A549 (cell line): ENCODE measurements around the gene DHX34. TPM values are rescaled to one million over a fixed set of nuclear protein-coding genes. Genes with fewer than 3 reads are reported as not detected.

ENCODE experiments used
- ATAC-seq, 2 experiments: fragments of 200-7000 bp in 1 of 2; fragments of >200 bp in 1 of 2; cut with Nextera tagmentation in 1 of 2; cut with Tn5 transposase in 1 of 2; 3 replicates each; pipeline versions ENCODE4 v1.8.0 to v1.9.1; 2018 to 2020; ENCODE audit warnings: mild to moderate bottlenecking in 1 of 2, moderate library complexity in 1 of 2
- CTCF ChIA-PET: fragments of 300-600 bp; sonication (Branson Sonifier 250); formaldehyde crosslinking; extraction: SDS; loops from one replicate; lab custom pipeline; 2021; ENCODE audit warnings: antibody characterized with exemption, inconsistent platforms; lab: Yijun Ruan, JAX
- POLR2A ChIA-PET: fragments of 350-600 bp; formaldehyde crosslinking; extraction: SDS; loops from one replicate; lab custom pipeline; 2021; ENCODE audit warnings: antibody characterized with exemption, inconsistent platforms; lab: Yijun Ruan, JAX
- DNase-seq, 2 experiments: peaks; one replicate each; pipeline versions ENCODE4 v3.0.0 to v3.0.0-alpha.2; 2011 to 2016; ENCODE audit warnings: low read depth in 1 of 2, low spot score in 1 of 2
- FAIRE-seq: peaks from 2 replicates; lab custom pipeline; 2011; peaks lifted over from hg19 to GRCh38; lab: Jason Lieb, UNC
- H3K27ac ChIP-seq, 2 experiments: fragments of >200 bp; sonication (Bioruptor Twin); formaldehyde crosslinking; 3 replicates each; pipeline ENCODE4 v1.5.1; 2016 to 2017
- H3K4me1 ChIP-seq: fragments of >200 bp; sonication (Bioruptor Twin); formaldehyde crosslinking; 3 replicates; pipeline ENCODE4 v1.6.1; 2016
- H3K4me2 ChIP-seq: fragments of >200 bp; sonication (Bioruptor Twin); formaldehyde crosslinking; 3 replicates; pipeline ENCODE4 v1.6.1; 2016
- H3K4me3 ChIP-seq: fragments of >200 bp; sonication (Bioruptor Twin); formaldehyde crosslinking; 3 replicates; pipeline ENCODE4 v1.5.1; 2016
- H3K9me3 ChIP-seq: fragments of >200 bp; sonication (Bioruptor Twin); formaldehyde crosslinking; 3 replicates; pipeline ENCODE4 v1.6.1; 2016
- ATOH8 ChIP-seq: fragments of 250-450 bp; sonication (Bioruptor Pico); IDR thresholded peaks from 2 replicates; pipeline ENCODE4 v1.5.0; 2020; ENCODE audit warnings: low read depth, mild to moderate bottlenecking, moderate library complexity
- BHLHE40 ChIP-seq: IDR thresholded peaks from 2 replicates; pipeline ENCODE4 v1.6.1; 2012; ENCODE audit warnings: low read depth, low read length, inconsistent platforms
- CBX2 ChIP-seq: fragments of 200-600 bp; sonication (generic); IDR thresholded peaks from 2 replicates; pipeline ENCODE4 v1.6.1; 2016; ENCODE audit warnings: low read depth, mild to moderate bottlenecking, borderline replicate concordance
- CTCF ChIP-seq: fragments of >200 bp; sonication (Bioruptor Twin); formaldehyde crosslinking; IDR thresholded peaks from 3 replicates; pipeline ENCODE4 v1.5.1; 2016
- EP300 ChIP-seq, 2 experiments: fragments of >200 bp; sonication (Bioruptor Twin); formaldehyde crosslinking; IDR thresholded peaks; 2 replicates in 1 of 2; 3 replicates in 1 of 2; pipeline ENCODE4 v1.6.1; 2016 to 2017
- FOSB ChIP-seq: fragments of 250-450 bp; sonication (Bioruptor Pico); IDR thresholded peaks from 2 replicates; pipeline ENCODE4 v1.5.0; 2020; ENCODE audit warnings: mild to moderate bottlenecking, moderate library complexity
- HES2 ChIP-seq: fragments of >200 bp; sonication (Bioruptor Twin); formaldehyde crosslinking; IDR thresholded peaks from 2 replicates; pipeline ENCODE4 v1.6.1; 2016
- HEYL ChIP-seq: fragments of 250-450 bp; sonication (Bioruptor Pico); IDR thresholded peaks from 2 replicates; pipeline ENCODE4 v1.8.0; 2021; ENCODE audit warnings: mild to moderate bottlenecking, moderate library complexity
- HOXB5 ChIP-seq: fragments of 250-450 bp; sonication (Bioruptor Pico); IDR thresholded peaks from 2 replicates; pipeline ENCODE4 v1.5.0; 2020; ENCODE audit warnings: mild to moderate bottlenecking, moderate library complexity
- KDM5A ChIP-seq: fragments of 200-600 bp; sonication (generic); IDR thresholded peaks from 2 replicates; pipeline ENCODE4 v1.6.1; 2016; ENCODE audit warnings: antibody characterized with exemption, mild to moderate bottlenecking
- MAX ChIP-seq: IDR thresholded peaks from 2 replicates; pipeline ENCODE4 v1.6.1; 2012
- MAZ ChIP-seq: fragments of 150-350 bp; IDR thresholded peaks from 2 replicates; pipeline ENCODE4 v1.6.1; 2014; ENCODE audit warnings: antibody characterized with exemption, low read depth, low read length, borderline replicate concordance
- NPAS2 ChIP-seq: fragments of 250-450 bp; sonication (Bioruptor Pico); IDR thresholded peaks from 2 replicates; pipeline ENCODE4 v1.8.0; 2022; ENCODE audit warnings: mild to moderate bottlenecking, moderate library complexity, borderline replicate concordance
- PBX3 ChIP-seq: IDR thresholded peaks from 2 replicates; pipeline ENCODE4 v1.6.1; 2012
- RAD21 ChIP-seq, 2 experiments: fragments of >200 bp in 1 of 2; sonication (Bioruptor Twin) in 1 of 2; formaldehyde crosslinking in 1 of 2; IDR thresholded peaks in 1 of 2; conservative IDR thresholded peaks in 1 of 2; 2 replicates in 1 of 2; 3 replicates in 1 of 2; pipeline ENCODE4 v1.6.1; 2012 to 2018; ENCODE audit warnings: inconsistent platforms in 1 of 2
- RCOR1 ChIP-seq: fragments of 150-350 bp; IDR thresholded peaks from 2 replicates; pipeline ENCODE4 v1.6.1; 2014; ENCODE audit warnings: antibody characterized with exemption, low read length, low read depth
- REST ChIP-seq: fragments of 200-600 bp; sonication (generic); IDR thresholded peaks from 2 replicates; pipeline ENCODE4 v1.6.1; 2016; ENCODE audit warnings: antibody characterized with exemption, mild to moderate bottlenecking, moderate library complexity
- SMC3 ChIP-seq: fragments of >200 bp; sonication (Bioruptor Twin); formaldehyde crosslinking; IDR thresholded peaks from 3 replicates; pipeline ENCODE4 v1.6.1; 2018; ENCODE audit warnings: inconsistent platforms
- TP53 ChIP-seq: fragments of 250-450 bp; sonication (Bioruptor Pico); IDR thresholded peaks from 2 replicates; pipeline ENCODE4 v1.5.0; 2021; ENCODE audit warnings: mild to moderate bottlenecking, moderate library complexity
- USF2 ChIP-seq: fragments of 450-650 bp; IDR thresholded peaks from 2 replicates; pipeline ENCODE4 v1.6.1; 2014; ENCODE audit warnings: antibody characterized with exemption
- ZC3H11A ChIP-seq: fragments of 450-650 bp; IDR thresholded peaks from 2 replicates; pipeline ENCODE4 v1.6.1; 2014; ENCODE audit warnings: antibody characterized with exemption, mild to moderate bottlenecking
- ZNF302 ChIP-seq: fragments of 250-450 bp; sonication (Bioruptor Pico); IDR thresholded peaks from 2 replicates; pipeline ENCODE4 v1.9.0; 2021; ENCODE audit warnings: inconsistent platforms, mild to moderate bottlenecking, moderate library complexity
- WGBS: methylation state at CpG from one replicate; pipeline ENCODE4 v1.1.6; 2017; ENCODE audit errors: missing lambda C conversion rate; 5-methylcytosine and 5-hydroxymethylcytosine counted together
- polyA plus RNA-seq, 4 experiments: library from polyadenylated mRNA; depleted of rRNA in 3 of 4; stranded (reverse); fragments of >200 nt; fragmentation: RNase III in 1 of 4; extraction: RNeasy Plus Mini Kit Qiagen cat#74134 plus additional on column Dnase treatment in 1 of 4; gene quantifications; 2 replicates in 3 of 4; 3 replicates in 1 of 4; pipeline ENCODE4 v1.2.3, GENCODE V29; 2011 to 2017

DHX34 gene
- polyA plus RNA-seq, 2 of the 4 experiments (the other 2 are of a cell fraction) = 12.4 to 24.5 TPM

GRCh38 chr19:47413941-47414340 is 64.8 kb downstream of the DHX34 start (continued):
- TF ChIP-seq REST = no peak
- TF ChIP-seq CBX2 = no peak

GRCh38 chr19:47414469-47414868 is 65.4 kb downstream of the DHX34 start:
- H3K4me3 ChIP-seq = no peak overlapping the region
- ChIA-PET CTCF (interaction anchor here (0.5 to 4.7 kb wide), 20 partner anchors 12 to 1428 kb away, joined by 3 to 54 read pairs (median 5); partner anchors contain the start of genes DHX34 and EHD2), POLR2A (interaction anchor here (0.6 kb wide), 1 partner anchor 342 kb away, joined by 3 read pairs; no protein-coding TSS in a partner anchor)
- ATAC-seq = peak; percentile 68 to 81; a peak in 5 of 6 replicates
- H3K4me1 ChIP-seq = peaks cover 17% of the 10 kb centered on the region
- peak in 1 of 2 experiments; percentile 82 for DNase-seq
- WGBS = 53% methylated on average over 14 of the region's 21 CpGs
- no peak overlapping the region for H3K27ac ChIP-seq
- no peaks in the 10 kb centered on the region for H3K9me3 ChIP-seq
- FAIRE-seq = no peak
- H3K4me2 ChIP-seq = no peak overlapping the region
- TF ChIP-seq ZC3H11A (no peak), RCOR1 (no peak), MAZ (no peak), ZNF302 (CRISPR knock-in tag) (no peak), NPAS2 (CRISPR knock-in tag) (no peak), ATOH8 (CRISPR knock-in tag) (no peak), HEYL (CRISPR knock-in tag) (no peak), HES2 (no peak), KDM5A (no peak), PBX3 (no peak), MAX (peak; percentile 45; the same call in 1 of the 2 replicates), EP300 (IDR thresholded peaks at IDR 0.05) (no peak), RAD21 (conservative IDR thresholded peaks at IDR 0.05 in 1 of 2, IDR thresholded peaks at IDR 0.05 in 1 of 2) (peak; percentile 67 to 78), HOXB5 (no peak), FOSB (no peak), USF2 (no peak), CTCF (peak; percentile 52), REST (no peak), SMC3 (peak; percentile 49), BHLHE40 (no peak), TP53 (CRISPR knock-in tag) (no peak)
